Caco-2 (cell line): Measurements from ENCODE around the gene MGLL. TPM values are rescaled to one million over a fixed set of nuclear protein-coding genes. Genes with fewer than 3 reads are reported as not detected.

ENCODE experiments used
- BruUV-seq: library from RNA; stranded (reverse); fragments of 400-500 nt; replicated peaks from 2 replicates; lab custom pipeline; 2021; lab: Mats Ljungman, UMichigan
- CTCF ChIA-PET: fragments of 300-600 bp; sonication (Branson Sonifier 250); formaldehyde crosslinking; loops from one replicate; lab custom pipeline; 2022; ENCODE audit warnings: antibody characterized with exemption; lab: Charles Lee
- POLR2A ChIA-PET: fragments of 300-600 bp; sonication (Branson Sonifier 250); formaldehyde crosslinking; loops from one replicate; lab custom pipeline; 2022; ENCODE audit warnings: antibody characterized with exemption; lab: Charles Lee
- DNase-seq, 2 experiments: peaks; one replicate each; pipeline versions ENCODE4 v3.0.0 to v3.0.0-alpha.2; 2020 to 2022
- H3K27me3 ChIP-seq: replicated peaks from 2 replicates; pipeline ENCODE4 v1.6.0; 2011; ENCODE audit warnings: low read length; ENCODE audit not compliant: control insufficient read depth, insufficient read depth
- H3K36me3 ChIP-seq: 2 replicates; pipeline ENCODE4 v1.5.1; 2011; ENCODE audit warnings: low read length; ENCODE audit not compliant: control insufficient read depth, insufficient read depth
- H3K4me1 ChIP-seq: fragments of 250-450 bp; sonication (Bioruptor Pico); 2 replicates; pipeline ENCODE4 v1.5.1; 2020; ENCODE audit warnings: mild to moderate bottlenecking
- H3K4me3 ChIP-seq: 2 replicates; pipeline ENCODE4 v1.5.1; 2011; ENCODE audit warnings: low read depth, mild to moderate bottlenecking, control low read depth, low read length
- H3K9me3 ChIP-seq: fragments of 250-450 bp; sonication (Bioruptor Pico); 2 replicates; pipeline ENCODE4 v1.5.1; 2020; ENCODE audit warnings: mild to moderate bottlenecking, moderate library complexity
- H3K27ac Mint-ChIP-seq: one replicate; pipeline ENCODE4 v1.8.0; 2022; ENCODE audit warnings: mixed read lengths; ENCODE audit not compliant: unreplicated experiment
- H3K27me3 Mint-ChIP-seq: one replicate; pipeline ENCODE4 v1.8.0; 2022; ENCODE audit warnings: mixed read lengths; ENCODE audit not compliant: insufficient read depth, unreplicated experiment
- H3K36me3 Mint-ChIP-seq: one replicate; pipeline ENCODE4 v1.8.0; 2022; ENCODE audit warnings: mild to moderate bottlenecking, mixed read lengths; ENCODE audit not compliant: insufficient read depth, unreplicated experiment
- H3K4me1 Mint-ChIP-seq: one replicate; pipeline ENCODE4 v1.8.0; 2022; ENCODE audit warnings: low read depth, mixed read lengths; ENCODE audit not compliant: unreplicated experiment
- H3K4me3 Mint-ChIP-seq: one replicate; pipeline ENCODE4 v1.8.0; 2022; ENCODE audit warnings: mild to moderate bottlenecking, moderate library complexity, mixed read lengths; ENCODE audit not compliant: unreplicated experiment
- H3K9me3 Mint-ChIP-seq: one replicate; pipeline ENCODE4 v1.8.0; 2022; ENCODE audit warnings: mixed read lengths; ENCODE audit not compliant: unreplicated experiment
- CTCF ChIP-seq, 2 experiments: fragments of 200-600 bp in 1 of 2; IDR thresholded peaks; 1 replicate in 1 of 2; 2 replicates in 1 of 2; pipeline versions ENCODE4 v1.5.1 to v1.8.0; 2011 to 2022; ENCODE audit warnings: antibody characterized with exemption in 1 of 2, control low read depth in 1 of 2, inconsistent platforms in 1 of 2, low read depth in 1 of 2, low read length in 1 of 2, mild to moderate bottlenecking in 1 of 2, moderate library complexity in 1 of 2; ENCODE audit not compliant: insufficient read depth in 1 of 2, severe bottlenecking in 1 of 2, unreplicated experiment in 1 of 2
- intact Hi-C: fragments of 100-400 bp; cut with micrococcal nuclease; formaldehyde crosslinking; loops from one replicate; pipeline ENCODE4 v1.10.0; 2022; ENCODE audit not compliant: unreplicated experiment
- total RNA-seq: library from RNA; stranded (reverse); gene quantifications from 2 replicates; pipeline ENCODE4 v1.2.3, GENCODE V29; 2022

Gene MGLL
- total RNA-seq, 1 experiment from 2014 or later: 7.8 TPM

- no peak for TF ChIP-seq CTCF (IDR thresholded peaks at IDR 0.05; ENCODE audit: insufficient read depth in 1 of 2, low read depth in 1 of 2, low read length in 1 of 2, severe bottlenecking in 1 of 2, unreplicated experiment in 1 of 2)
- Histone ChIP-seq H3K9me3 (no peaks in the 10 kb centered on the region), H3K36me3 (no peaks in the 10 kb centered on the region), H3K27me3 (no peaks in the 10 kb centered on the region), H3K4me1 (peaks cover 4% of the 10 kb centered on the region; the same call in 1 of the 2 replicates), H3K4me3 (no peak overlapping the region)
- Mint-ChIP-seq H3K27me3 (no peaks in the 10 kb centered on the region), H3K27ac (no peak overlapping the region), H3K4me1 (no peaks in the 10 kb centered on the region), H3K4me3 (no peak overlapping the region), H3K36me3 (no peaks in the 10 kb centered on the region), H3K9me3 (no peaks in the 10 kb centered on the region)
- BruUV-seq: no TSS peak
- CTCF ChIA-PET: no interaction called here
- POLR2A ChIA-PET: no interaction called here
- no peak for DNase-seq
- intact Hi-C loops: no loop called here
Observed at GRCh38 chr3:127775398-127776109, 46.8 kb downstream of the MGLL start.

GRCh38 chr3:127774647-127775046, 47.7 kb downstream of the MGLL start:
- Mint-ChIP-seq H3K27ac (no peak overlapping the region), H3K27me3 (no peaks in the 10 kb centered on the region), H3K4me1 (no peaks in the 10 kb centered on the region), H3K36me3 (no peaks in the 10 kb centered on the region), H3K4me3 (no peak overlapping the region), H3K9me3 (no peaks in the 10 kb centered on the region)
- Histone ChIP-seq H3K4me1 (peaks cover 4% of the 10 kb centered on the region; the same call in 1 of the 2 replicates), H3K27me3 (no peaks in the 10 kb centered on the region), H3K36me3 (no peaks in the 10 kb centered on the region), H3K9me3 (no peaks in the 10 kb centered on the region), H3K4me3 (no peak overlapping the region)
- DNase-seq: no peak
- CTCF ChIA-PET: no interaction called here
- POLR2A ChIA-PET: no interaction called here
- intact Hi-C loops: no loop called here
- TF ChIP-seq CTCF (IDR thresholded peaks at IDR 0.05; ENCODE audit: insufficient read depth in 1 of 2, low read depth in 1 of 2, low read length in 1 of 2, severe bottlenecking in 1 of 2, unreplicated experiment in 1 of 2): no peak
- no TSS peak for BruUV-seq

GRCh38 chr3:127773752-127774395, 48.4 kb downstream of the MGLL start:
- H3K4me3 ChIP-seq: no peak overlapping the region
- H3K4me3 Mint-ChIP-seq: no peak overlapping the region
- H3K9me3 Mint-ChIP-seq: no peaks in the 10 kb centered on the region
- POLR2A ChIA-PET: no interaction called here
- H3K36me3 ChIP-seq: no peaks in the 10 kb centered on the region
- intact Hi-C loops: no loop called here
- no peaks in the 10 kb centered on the region for H3K36me3 Mint-ChIP-seq
- DNase-seq: no peak
- H3K27me3 Mint-ChIP-seq: no peaks in the 10 kb centered on the region
- H3K27ac Mint-ChIP-seq: no peak overlapping the region
- peaks cover 5% of the 10 kb centered on the region for H3K4me1 ChIP-seq
- CTCF ChIA-PET: no interaction called here
- no TSS peak for BruUV-seq
- H3K27me3 ChIP-seq: no peaks in the 10 kb centered on the region
- no peaks in the 10 kb centered on the region for H3K9me3 ChIP-seq
- H3K4me1 Mint-ChIP-seq: peaks cover under 1% of the 10 kb centered on the region
- TF ChIP-seq CTCF (IDR thresholded peaks at IDR 0.05; ENCODE audit: insufficient read depth in 1 of 2, low read depth in 1 of 2, low read length in 1 of 2, severe bottlenecking in 1 of 2, unreplicated experiment in 1 of 2): no peak
